HG02798 (cell line): ENCODE measurements around the gene CRLF2.
"Not testable (repeated sequence)": the region's sequence is repeated elsewhere in the genome, so short reads cannot be mapped to it uniquely, and the experiment has no call there.

Experiments
- ATAC-seq: cut with Tn5 transposase; IDR thresholded peaks from one replicate; pipeline ENCODE4 v1.9.1; 2021; ENCODE audit warnings: mild to moderate bottlenecking; ENCODE audit not compliant: unreplicated experiment, poor library complexity

Gene CRLF2

DNA sequence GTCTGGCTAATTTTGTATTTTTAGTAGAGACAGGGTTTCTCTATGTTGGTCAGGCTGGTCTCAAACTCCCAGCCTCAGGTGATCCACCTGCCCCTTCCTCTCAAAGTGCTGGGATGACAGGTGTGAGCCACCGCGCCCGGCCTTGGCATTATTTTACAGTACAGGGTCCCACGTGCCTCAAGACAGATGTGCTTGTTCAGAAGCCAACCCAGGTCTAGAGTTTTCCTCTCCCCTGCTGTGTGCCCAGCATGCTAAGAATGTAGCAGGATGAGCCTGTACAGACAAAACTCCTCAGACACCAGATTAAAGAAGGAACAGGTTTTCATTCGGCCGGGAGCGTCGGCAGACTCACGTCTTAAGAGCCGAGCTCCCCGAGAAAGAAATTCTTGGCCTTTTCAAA lies 42.2 kb downstream of the CRLF2 start:
- ATAC-seq = no peak

DNA sequence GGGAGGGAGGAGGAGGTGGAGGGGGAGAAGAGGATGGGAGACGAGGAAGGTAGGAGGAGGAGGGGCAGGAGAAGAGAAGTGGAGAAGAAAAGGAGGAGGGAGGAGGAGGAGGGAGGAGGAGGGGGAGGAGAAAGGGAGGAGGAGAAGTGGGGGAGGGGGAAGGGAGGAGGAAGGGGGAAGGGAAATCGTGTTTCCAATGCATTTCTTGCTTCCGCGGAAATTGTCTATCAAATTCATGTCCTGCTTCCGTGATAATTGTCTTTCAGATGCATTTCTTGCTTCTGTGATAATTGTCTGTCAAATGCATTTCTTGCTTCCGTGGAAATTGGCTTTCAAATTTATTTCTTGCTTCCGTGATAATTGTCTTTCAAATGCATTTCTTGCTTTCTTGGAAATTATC lies 43.3 kb downstream of the CRLF2 start:
- ATAC-seq = no peak

DNA sequence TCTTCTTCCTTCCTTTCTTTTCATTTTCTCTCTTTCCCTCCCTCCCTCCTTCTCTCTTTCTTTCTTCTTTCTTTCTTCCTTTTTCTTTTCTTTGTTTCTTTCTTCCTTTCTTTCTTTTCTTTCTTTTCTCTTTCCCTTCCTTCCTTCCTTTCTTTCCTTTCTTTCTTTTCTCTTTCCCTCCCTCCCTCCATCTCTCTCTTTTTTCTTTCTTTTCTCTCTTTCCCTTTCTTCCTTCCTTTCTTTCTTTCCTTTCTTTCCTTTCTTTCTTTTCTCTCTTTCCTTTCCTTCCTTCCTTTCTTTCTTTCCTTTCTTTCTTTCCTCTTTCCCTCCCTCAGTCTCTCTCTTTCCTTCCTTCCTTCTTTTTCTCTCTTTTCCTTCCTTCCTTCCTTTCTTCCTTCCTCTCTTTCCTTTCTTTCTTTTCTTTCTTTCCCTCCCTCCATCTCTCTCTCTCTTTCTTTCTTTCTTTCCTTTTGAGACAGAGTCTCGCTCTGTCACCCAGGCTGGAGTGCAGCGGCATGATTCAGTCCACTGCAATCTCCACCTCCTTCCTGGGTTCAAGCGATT lies 44.4 kb downstream of the CRLF2 start:
- no peak for ATAC-seq

DNA sequence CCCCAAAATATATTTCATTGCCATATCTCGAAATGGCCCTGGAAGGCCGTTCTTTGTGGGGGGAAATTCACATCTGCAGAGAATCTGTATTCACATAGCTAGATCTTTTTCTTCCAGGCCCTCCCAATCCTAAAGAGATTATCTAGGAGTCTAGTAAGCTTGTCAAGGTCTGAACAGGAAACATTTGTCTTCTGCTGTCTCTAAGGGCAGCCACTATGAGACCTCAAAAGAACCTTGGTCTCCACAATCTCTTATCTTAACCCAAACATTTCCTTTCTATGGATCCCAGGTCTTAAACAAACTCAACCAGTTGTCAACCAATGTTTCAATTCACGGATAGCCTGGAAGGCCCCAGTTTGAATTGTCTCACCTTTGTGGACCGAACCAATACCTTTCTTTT lies 45.0 kb downstream of the CRLF2 start:
- no peak for ATAC-seq

DNA sequence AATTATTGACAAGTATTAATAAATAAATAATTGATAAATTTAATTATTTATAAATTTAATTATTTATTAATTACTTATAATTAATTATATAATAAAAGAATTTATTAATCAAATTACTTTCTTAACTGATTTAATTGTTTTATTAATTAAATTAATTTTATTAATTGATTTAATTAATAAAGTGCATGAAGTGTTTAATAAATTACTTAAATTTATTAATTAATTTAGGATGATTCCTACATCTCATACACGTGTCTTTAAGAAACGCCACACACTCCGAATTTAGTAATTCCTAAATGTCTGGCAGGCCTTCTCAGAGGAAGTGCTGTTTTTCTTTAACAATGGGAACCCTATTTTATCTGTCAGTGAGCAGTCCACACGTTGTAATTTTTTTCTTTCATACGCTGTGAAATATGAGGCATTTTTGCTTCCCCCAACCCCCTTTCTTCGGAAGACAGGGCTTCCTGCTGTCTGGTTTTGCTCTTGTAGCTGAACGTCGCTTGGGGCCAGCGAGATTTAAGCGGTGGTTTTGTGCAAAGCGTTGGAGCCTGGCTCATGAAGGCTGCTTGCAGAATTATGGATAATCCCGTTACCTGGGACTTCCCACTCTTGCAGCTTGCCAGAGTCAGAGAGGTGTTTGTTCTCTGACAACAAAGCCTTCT lies 46.8 kb downstream of the CRLF2 start:
- ATAC-seq = no peak

DNA sequence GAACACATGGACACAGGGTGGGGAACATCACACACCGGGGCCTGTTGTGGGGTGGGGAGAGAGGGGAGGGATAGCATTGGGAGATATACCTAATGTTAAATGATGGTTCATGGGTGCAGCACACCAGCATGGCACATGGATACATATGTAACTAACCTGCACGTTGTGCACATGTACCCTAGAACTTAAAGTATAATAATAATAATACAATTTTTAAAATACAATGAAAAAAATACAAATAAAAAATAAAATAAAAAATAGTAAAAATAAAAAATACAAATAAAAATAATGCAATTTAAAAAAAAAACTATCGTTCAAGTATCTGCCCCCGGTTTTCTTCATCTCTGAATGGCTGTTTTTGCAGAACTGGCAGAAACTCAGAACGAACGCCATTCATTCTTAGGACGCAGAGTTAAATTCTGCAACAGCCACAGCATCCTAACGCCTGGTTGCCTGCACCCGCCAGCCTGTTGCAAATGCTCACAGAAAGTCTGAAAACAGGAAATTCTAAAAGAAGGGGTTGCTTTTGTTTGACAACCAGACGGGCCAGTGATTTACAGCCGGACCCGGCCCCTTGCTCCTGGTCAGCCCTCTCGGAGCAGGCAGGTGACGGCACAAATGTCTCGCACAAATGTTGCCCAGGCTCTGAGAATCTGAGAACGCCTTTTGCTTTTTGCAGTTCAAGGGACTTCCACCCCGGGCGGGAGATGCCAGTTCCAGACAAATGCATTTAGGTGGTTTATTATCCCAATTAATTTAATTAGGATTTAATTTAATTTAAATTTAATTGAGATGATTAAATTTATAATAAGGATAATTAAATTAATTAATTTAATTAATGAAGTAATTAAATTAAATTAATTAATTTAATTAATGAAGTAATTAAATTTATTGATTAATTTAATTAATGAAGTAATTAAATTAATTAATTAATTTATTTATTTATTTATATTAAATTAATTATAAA lies 47.8 kb downstream of the CRLF2 start:
- no peak for ATAC-seq

DNA sequence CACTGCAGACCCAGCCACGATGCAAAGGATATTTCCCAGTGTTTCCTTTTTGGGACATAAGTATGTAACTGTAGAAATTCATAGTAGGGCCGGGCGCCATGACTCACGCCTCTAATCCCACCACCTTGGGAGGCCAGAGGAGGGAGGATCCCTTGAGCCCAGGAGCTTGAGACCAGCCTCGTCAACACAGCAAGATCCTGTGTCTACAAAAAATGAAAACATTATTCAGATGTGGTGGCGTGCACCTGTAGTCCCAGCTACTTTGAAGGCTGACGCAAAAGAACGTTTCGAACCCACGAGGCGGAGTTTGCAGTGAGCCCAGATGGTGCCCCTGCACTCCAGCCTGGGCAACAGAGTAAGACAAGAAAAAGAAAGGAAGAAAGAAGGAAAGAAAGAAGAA lies 49.2 kb downstream of the CRLF2 start:
- no peak for ATAC-seq

DNA sequence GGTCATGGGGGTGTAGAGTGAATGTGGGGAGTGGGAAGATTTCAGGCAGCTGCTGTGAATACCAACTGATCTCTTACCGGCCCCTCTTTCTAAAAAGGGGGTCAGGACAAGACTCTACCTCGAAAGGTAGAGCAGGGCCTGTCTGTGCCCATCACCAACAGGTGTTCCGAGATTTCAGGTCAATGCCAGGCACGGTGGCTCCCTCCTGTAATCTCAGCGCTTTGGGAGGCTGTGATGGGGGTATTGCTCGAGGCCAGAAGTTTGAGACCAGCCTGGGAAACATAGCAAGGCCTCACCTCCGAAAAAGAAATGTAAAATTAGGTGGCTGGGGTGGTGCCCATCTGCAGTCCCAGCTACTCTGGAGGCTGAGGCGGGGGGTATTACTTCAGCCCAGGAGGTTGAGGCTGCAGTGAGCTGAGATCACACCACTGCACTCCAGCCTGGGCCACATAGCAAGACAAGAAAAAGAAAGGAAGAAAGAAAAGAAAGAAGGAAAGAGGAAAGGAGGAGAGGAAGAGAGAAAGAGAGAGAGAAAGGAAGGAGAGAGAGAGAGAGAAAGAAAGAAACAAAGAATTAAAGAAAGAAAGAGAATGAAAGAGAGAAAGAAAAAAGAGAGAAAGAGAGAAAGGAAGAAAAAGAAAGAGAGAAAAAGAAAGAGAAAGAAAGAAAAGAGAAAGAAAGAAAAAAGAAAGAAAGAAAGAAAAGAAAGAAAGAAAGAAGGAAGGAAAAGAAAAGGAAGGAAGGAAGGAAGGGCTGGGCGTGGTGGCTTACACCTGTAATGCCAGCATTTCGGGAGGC lies 50.1 kb downstream of the CRLF2 start:
- no peak for ATAC-seq

DNA sequence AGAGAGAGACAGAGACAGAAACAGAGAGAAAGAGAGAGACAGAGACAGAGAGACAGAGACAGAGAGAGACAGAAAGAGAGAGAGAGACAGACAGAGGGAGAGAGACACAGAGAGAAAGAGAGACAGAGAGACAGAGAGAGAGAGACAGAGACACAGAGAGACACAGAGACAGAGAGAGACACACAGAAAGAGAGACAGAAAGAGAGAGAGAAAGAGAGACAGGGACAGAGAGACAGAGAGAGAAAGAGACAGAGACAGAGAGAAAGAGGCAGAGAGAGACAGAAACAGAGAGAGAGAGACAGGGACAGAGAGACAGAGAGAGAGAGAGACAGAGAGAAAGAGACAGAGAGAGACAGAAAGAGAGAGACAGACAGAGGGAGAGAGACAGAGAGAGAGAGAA lies 52.9 kb downstream of the CRLF2 start:
- no peak for ATAC-seq

DNA sequence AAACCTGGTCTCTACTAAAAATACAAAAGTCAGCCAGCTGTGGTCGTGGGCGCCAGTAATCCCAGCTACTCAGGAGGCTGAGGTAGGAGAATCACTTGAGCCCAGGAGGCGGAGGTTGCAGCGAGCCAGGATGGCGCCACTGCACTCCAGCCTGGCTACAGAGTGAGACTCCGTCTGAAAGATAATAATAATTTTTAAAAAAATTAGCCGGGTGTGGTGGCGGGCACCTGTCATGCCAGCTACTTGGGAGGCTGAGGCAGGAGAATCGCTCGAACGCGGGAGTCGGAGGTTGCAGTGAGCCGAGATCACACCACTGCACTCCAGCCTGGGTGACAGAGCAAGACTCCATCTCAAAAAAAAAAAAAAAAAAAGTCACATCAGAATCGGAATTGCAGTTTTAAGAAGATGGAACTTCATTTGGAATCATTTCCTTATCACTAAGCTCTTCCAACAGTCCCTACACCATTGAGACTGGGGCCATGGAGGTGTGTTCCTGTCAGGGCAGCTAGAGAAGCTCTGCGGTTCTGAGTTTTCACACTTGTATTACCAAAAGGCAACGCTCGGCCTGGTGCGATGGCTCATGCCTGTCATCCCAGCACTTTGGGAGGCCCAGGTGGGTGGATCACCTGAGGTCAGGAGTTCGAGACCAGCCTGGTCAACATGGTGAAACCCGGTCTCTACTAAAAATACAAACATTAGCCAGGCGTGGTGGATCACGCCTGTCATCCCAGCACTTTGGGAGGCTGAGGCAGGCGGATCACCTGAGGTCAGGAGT lies 55.6 kb downstream of the CRLF2 start:
- not testable (repeated sequence) for ATAC-seq

DNA sequence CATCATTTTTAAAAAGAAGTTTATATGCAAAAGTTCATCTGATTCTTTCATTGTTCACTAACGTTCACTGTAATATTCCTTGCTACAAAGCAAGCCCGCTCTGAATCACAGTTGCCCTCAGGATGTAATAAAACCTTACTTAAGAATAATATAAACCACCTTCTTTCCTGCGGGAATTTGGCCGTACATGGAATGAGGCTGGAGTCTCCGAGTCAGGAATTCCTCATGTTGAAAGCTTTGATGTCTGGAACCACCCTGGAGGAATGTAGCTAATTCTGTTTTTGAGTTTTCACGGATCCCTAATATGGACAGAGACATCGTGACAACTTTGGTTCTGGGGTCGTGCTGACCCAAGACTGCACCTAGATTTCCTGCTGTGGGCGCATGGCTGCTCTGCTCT lies 58.5 kb downstream of the CRLF2 start:
- ATAC-seq = no peak

DNA sequence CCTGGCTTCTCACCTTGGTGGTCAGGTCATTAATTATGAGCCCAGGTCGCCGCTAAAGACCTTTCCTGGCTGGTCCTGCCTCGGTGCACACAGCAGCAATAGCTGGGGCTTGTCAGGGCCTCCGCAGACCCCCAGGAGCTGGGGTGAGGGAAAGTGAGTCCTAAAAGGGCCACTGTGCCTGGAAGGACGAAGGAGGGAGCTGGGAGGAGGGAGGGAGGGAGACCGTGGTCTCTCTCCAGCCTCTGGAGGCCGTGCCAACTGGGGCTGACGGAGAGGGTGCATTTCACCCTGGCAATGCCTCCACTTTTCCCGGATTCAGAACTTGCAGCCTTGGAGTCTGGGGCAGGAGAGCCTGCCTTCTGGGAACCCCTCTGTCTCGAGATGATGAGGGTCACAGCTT lies 60.4 kb downstream of the CRLF2 start:
- ATAC-seq = no peak

DNA sequence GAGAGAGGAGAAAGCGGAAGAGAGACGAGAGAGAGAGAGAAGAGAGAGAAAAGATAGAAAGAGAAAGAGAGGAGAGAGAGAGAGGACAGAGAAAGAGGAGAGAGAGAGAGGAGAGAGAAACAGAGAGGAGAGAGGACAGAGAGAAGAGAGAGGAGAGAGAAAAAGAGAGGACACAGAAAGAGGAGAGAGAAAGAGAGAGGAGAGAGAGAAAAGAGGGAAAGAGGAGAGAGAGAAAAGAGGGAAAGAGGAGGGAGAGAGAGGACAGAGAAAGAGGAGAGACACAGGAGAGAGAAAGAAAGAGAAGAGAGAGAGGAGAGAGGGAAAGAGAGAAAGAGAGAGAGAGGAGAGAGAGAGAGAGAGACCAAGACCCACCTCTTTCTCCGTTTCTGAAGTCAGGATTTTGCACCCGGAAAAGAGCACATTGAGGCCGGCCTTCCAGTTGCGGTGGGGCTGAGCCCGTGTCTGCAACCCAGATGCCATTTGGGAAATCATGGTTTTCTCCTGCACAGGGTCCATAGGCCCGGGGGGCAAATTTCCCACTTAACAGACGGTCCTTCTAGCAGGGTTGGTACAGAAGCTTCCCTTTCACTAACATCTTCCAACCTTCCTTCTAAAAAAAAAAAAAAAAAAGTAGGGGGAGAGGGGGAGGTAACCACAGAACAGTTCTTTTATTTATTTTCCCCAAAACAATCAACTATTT lies 60.9 kb downstream of the CRLF2 start:
- no peak for ATAC-seq

DNA sequence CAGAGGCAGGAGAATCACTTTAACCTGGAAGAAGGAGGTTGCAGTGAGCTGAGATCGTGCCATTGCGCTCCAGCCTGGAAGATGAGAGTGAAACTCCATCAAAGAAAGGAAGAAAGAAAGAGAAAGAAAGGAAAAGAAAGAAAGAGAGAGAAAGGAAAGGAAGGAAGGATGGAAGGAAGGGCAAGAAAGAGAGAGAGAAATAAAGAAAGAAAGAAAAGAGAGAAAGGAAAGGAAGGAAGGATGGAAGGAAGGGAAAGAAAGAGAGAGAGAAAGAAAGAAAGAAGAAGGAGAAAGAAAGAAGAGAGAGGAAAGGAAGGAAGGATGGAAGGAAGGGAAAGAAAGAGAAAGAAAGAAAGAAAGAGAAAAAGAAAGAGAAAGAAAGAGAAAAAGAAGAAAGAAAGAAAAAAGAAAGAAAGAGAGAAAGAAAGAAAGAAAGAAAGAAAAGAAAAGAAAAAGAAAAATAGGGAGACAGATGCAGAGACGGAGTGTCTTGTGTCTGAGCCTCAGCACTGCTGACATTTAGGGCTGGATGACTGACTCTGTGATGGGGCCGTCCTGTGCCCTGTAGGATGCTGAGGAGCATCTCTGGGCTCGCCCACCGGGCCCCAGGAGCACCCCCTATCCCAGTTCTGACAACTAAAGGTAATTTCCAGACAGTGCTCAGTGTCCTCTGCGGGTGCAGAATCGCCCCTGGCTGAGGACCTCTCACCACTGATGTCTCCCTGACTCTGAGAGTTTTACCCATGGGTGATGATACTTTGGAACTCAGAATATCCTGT lies 61.7 kb downstream of the CRLF2 start:
- no peak for ATAC-seq

DNA sequence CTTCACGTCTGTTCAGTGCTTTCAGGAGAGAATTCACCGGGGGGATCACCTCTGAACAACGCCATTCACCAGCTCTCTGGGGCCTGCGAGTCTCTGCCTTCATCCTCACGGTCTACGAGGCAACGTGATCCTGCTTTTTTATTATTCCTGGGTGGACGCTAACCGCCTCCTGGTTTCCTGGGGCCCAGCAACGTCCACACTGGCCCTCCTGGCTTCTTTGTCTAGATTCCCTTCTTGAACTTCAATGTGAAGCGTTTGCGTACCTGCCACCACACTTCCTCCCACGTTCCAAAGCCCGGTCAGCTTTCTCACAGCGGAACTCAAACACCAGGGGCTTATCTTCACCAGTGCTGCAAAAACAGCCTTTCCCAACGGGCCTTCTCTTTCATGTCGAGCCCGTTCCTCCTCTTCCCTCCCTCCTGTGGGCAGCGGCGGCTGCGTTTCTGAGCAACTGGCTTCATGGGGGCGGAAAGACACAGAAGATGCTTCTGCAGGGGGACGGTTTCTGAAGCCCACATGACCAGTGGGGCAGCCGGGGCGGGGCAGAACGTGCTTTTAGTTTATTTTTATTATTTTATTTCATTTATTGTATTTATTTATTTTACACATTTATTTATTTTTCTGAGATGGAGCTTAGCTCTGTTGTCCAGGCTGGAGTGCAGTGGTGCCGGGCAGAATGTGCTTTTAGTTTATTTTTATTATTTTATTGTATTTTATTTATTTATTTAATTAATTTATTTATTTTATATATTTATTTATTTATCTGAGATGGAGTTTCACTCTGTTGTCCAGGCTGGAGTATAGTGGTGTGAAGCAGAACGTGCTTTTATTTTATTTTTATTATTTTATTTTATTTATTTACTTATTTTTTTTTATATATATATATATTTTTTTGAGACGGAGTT lies 64.6 kb downstream of the CRLF2 start:
- ATAC-seq = no peak

DNA sequence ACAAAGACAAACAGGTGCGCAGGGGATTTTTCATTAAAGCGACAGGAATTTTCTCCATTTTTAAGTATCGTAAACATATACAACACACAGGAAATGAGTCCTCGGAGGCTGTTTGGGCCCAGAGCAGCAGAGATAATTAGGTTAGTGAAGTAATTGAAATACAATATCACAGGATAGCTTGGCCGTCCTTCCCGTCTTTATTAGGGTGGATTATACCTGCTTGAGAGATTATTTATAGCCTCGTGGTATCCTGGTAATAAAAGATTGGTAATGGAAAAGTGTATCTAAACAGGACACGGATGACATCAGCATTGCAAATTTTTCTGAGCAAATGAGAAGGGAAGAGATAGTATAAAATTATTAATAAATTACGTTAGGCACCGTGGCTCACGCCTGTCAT lies 68.2 kb downstream of the CRLF2 start:
- ATAC-seq = no peak
